HEK293 (cell line): ENCODE data around the gene KIZ.

Experiments used
- TRIM28 ChIP-seq: IDR thresholded peaks from 2 replicates; pipeline ENCODE4 v1.6.1; 2011; ENCODE audit warnings: low read length, control low read depth, borderline replicate concordance
- ZNF488 ChIP-seq: fragments of 450-650 bp; formaldehyde crosslinking; IDR thresholded peaks from 2 replicates; pipeline ENCODE4 v1.5.1; 2016; ENCODE audit warnings: missing biosample characterization, missing genetic modification characterization
- ZNF514 ChIP-seq: fragments of 450-650 bp; formaldehyde crosslinking; IDR thresholded peaks from 2 replicates; pipeline ENCODE4 v1.5.1; 2016; ENCODE audit warnings: missing biosample characterization, missing genetic modification characterization
- ZNF530 ChIP-seq: fragments of 450-650 bp; formaldehyde crosslinking; IDR thresholded peaks from 2 replicates; pipeline ENCODE4 v1.5.1; 2016; ENCODE audit warnings: low read depth, missing biosample characterization, missing genetic modification characterization
- ZNF677 ChIP-seq: fragments of 450-650 bp; IDR thresholded peaks from 2 replicates; pipeline ENCODE4 v1.5.0; 2018; ENCODE audit warnings: missing biosample characterization, mild to moderate bottlenecking, missing genetic modification characterization, moderate library complexity
- TF ChIP-seq, protein P1 (sequence below): fragments of 450-650 bp; formaldehyde crosslinking; IDR thresholded peaks from 2 replicates; pipeline ENCODE4 v1.5.1; 2016; ENCODE audit warnings: missing biosample characterization, missing genetic modification characterization
- TF ChIP-seq, protein P2 (sequence below): fragments of 450-650 bp; formaldehyde crosslinking; IDR thresholded peaks from 2 replicates; pipeline ENCODE4 v1.5.1; 2016; ENCODE audit warnings: missing biosample characterization, missing genetic modification characterization
- TF ChIP-seq, protein P3 (sequence below): fragments of 450-650 bp; formaldehyde crosslinking; IDR thresholded peaks from 2 replicates; pipeline ENCODE4 v1.5.1; 2016; ENCODE audit warnings: missing biosample characterization, missing genetic modification characterization
- TF ChIP-seq, protein P4 (sequence below): fragments of 450-650 bp; formaldehyde crosslinking; IDR thresholded peaks from 2 replicates; pipeline ENCODE4 v1.5.1; 2016; ENCODE audit warnings: missing biosample characterization, missing genetic modification characterization, borderline replicate concordance

DNA sequence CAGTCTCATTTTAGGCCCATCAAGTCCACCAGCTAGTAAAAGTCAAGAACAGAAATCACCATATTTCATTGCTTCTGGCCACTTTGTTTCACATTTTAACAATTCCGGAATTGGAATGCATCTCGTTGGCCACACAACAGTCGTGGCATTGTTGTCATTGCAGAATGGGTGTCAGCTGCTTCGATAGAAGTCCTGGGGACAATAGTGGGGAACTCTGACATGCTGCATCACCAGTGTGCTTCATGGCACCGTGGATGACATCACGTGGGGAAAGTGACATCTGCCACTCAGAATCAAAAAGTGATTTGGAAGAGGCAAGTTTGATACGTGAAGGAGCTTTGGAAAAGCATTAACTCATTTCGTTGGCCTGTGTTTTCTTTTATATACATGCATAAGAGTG, 133.5 kb downstream of the KIZ start:
- TF ChIP-seq, protein P1, sequence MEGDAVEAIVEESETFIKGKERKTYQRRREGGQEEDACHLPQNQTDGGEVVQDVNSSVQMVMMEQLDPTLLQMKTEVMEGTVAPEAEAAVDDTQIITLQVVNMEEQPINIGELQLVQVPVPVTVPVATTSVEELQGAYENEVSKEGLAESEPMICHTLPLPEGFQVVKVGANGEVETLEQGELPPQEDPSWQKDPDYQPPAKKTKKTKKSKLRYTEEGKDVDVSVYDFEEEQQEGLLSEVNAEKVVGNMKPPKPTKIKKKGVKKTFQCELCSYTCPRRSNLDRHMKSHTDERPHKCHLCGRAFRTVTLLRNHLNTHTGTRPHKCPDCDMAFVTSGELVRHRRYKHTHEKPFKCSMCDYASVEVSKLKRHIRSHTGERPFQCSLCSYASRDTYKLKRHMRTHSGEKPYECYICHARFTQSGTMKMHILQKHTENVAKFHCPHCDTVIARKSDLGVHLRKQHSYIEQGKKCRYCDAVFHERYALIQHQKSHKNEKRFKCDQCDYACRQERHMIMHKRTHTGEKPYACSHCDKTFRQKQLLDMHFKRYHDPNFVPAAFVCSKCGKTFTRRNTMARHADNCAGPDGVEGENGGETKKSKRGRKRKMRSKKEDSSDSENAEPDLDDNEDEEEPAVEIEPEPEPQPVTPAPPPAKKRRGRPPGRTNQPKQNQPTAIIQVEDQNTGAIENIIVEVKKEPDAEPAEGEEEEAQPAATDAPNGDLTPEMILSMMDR = no peak
- TF ChIP-seq, protein P2, sequence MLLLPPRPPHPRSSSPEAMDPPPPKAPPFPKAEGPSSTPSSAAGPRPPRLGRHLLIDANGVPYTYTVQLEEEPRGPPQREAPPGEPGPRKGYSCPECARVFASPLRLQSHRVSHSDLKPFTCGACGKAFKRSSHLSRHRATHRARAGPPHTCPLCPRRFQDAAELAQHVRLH = no peak
- TF ChIP-seq ZNF677 (tag by site-specific recombination) = no peak
- TF ChIP-seq, protein P3, sequence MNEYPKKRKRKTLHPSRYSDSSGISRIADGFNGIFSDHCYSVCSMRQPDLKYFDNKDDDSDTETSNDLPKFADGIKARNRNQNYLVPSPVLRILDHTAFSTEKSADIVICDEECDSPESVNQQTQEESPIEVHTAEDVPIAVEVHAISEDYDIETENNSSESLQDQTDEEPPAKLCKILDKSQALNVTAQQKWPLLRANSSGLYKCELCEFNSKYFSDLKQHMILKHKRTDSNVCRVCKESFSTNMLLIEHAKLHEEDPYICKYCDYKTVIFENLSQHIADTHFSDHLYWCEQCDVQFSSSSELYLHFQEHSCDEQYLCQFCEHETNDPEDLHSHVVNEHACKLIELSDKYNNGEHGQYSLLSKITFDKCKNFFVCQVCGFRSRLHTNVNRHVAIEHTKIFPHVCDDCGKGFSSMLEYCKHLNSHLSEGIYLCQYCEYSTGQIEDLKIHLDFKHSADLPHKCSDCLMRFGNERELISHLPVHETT = no peak
- TF ChIP-seq ZNF530 = no peak
- TF ChIP-seq TRIM28 = no peak
- TF ChIP-seq ZNF514 (tag by site-specific recombination) = no peak
- TF ChIP-seq, protein P4, sequence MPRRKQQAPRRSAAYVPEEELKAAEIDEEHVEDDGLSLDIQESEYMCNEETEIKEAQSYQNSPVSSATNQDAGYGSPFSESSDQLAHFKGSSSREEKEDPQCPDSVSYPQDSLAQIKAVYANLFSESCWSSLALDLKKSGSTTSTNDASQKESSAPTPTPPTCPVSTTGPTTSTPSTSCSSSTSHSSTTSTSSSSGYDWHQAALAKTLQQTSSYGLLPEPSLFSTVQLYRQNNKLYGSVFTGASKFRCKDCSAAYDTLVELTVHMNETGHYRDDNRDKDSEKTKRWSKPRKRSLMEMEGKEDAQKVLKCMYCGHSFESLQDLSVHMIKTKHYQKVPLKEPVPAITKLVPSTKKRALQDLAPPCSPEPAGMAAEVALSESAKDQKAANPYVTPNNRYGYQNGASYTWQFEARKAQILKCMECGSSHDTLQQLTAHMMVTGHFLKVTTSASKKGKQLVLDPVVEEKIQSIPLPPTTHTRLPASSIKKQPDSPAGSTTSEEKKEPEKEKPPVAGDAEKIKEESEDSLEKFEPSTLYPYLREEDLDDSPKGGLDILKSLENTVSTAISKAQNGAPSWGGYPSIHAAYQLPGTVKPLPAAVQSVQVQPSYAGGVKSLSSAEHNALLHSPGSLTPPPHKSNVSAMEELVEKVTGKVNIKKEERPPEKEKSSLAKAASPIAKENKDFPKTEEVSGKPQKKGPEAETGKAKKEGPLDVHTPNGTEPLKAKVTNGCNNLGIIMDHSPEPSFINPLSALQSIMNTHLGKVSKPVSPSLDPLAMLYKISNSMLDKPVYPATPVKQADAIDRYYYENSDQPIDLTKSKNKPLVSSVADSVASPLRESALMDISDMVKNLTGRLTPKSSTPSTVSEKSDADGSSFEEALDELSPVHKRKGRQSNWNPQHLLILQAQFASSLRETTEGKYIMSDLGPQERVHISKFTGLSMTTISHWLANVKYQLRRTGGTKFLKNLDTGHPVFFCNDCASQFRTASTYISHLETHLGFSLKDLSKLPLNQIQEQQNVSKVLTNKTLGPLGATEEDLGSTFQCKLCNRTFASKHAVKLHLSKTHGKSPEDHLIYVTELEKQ (tag by site-specific recombination) = no peak
- no peak for TF ChIP-seq ZNF488 (tag by site-specific recombination)
